OCI-LY1 (cell line): ENCODE data around the gene SLC6A19.
A peak's percentile ranks its signal among the peaks of the same experiment; 100 is the strongest.

Experiments used
- H2AFZ ChIP-seq: fragments of 200-600 bp; sonication (generic), shearing (Covaris generic); 2 replicates; pipeline ENCODE4 v1.6.0; 2014; ENCODE audit warnings: antibody characterized with exemption, mild to moderate bottlenecking, low read length
- H3F3A ChIP-seq: fragments of 200-600 bp; sonication (generic), shearing (Covaris generic); 2 replicates; pipeline ENCODE4 v1.6.0; 2014; ENCODE audit warnings: mild to moderate bottlenecking, antibody characterized with exemption, low read length, moderate library complexity; ENCODE audit not compliant: insufficient read depth
- H3K27ac ChIP-seq: fragments of 200-600 bp; sonication (generic); 2 replicates; pipeline ENCODE4 v1.5.1; 2014; ENCODE audit warnings: low read length, mixed run types, mild to moderate bottlenecking, low read depth; ENCODE audit not compliant: poor library complexity, severe bottlenecking
- H3K27me3 ChIP-seq: fragments of 200-600 bp; sonication (generic); 2 replicates; pipeline ENCODE4 v1.6.0; 2014; ENCODE audit warnings: antibody characterized with exemption, mild to moderate bottlenecking, low read length, moderate library complexity; ENCODE audit not compliant: insufficient read depth
- H3K36me3 ChIP-seq: fragments of 200-600 bp; sonication (generic); 2 replicates; pipeline ENCODE4 v1.6.1; 2014; ENCODE audit warnings: mild to moderate bottlenecking, antibody characterized with exemption, low read length, moderate library complexity, mixed read lengths; ENCODE audit not compliant: insufficient read depth
- H3K4me1 ChIP-seq: fragments of 200-600 bp; sonication (generic); 2 replicates; pipeline ENCODE4 v1.5.1; 2014; ENCODE audit warnings: mild to moderate bottlenecking, low read length, moderate library complexity; ENCODE audit not compliant: insufficient read depth, severe bottlenecking
- H3K4me2 ChIP-seq: fragments of 200-600 bp; sonication (generic), shearing (Covaris generic); 2 replicates; pipeline ENCODE4 v1.6.1; 2014; ENCODE audit warnings: low read length
- H3K4me3 ChIP-seq: fragments of 200-600 bp; sonication (generic); 2 replicates; pipeline ENCODE4 v1.5.1; 2014; ENCODE audit warnings: low read length, low read depth, mild to moderate bottlenecking, mixed read lengths; ENCODE audit not compliant: poor library complexity, severe bottlenecking
- H3K79me2 ChIP-seq: fragments of 200-600 bp; shearing (Covaris generic); 2 replicates; pipeline ENCODE4 v1.6.1; 2016; ENCODE audit warnings: mixed run types, low read length, mixed read lengths; ENCODE audit not compliant: insufficient read depth
- H3K9ac ChIP-seq: fragments of 200-600 bp; sonication (generic), shearing (Covaris generic); 2 replicates; pipeline ENCODE4 v1.6.1; 2014; ENCODE audit warnings: mild to moderate bottlenecking, low read length, mixed read lengths
- H3K9me2 ChIP-seq: fragments of 200-600 bp; sonication (generic), shearing (Covaris generic); 2 replicates; pipeline ENCODE4 v1.6.1; 2014; ENCODE audit warnings: low read depth, mild to moderate bottlenecking, low read length, mixed read lengths
- H3K9me3 ChIP-seq: fragments of 200-600 bp; shearing (Covaris generic); 2 replicates; pipeline ENCODE4 v1.6.1; 2014; ENCODE audit warnings: low read length, mixed read lengths
- H4K20me1 ChIP-seq: fragments of 200-600 bp; sonication (generic), shearing (Covaris generic); 2 replicates; pipeline ENCODE4 v1.6.0; 2016; ENCODE audit warnings: mild to moderate bottlenecking, low read length; ENCODE audit not compliant: insufficient read depth
- CTCF ChIP-seq: fragments of 200-600 bp; sonication (generic), shearing (Covaris generic); IDR thresholded peaks from 2 replicates; pipeline ENCODE4 v1.5.1; 2017; ENCODE audit warnings: mild to moderate bottlenecking, antibody characterized with exemption, low read length, moderate library complexity, mixed read lengths
- EZH2 ChIP-seq: fragments of 200-600 bp; sonication (generic), shearing (Covaris generic); IDR thresholded peaks from 2 replicates; pipeline ENCODE4 v1.8.0; 2017; ENCODE audit warnings: borderline replicate concordance, mixed run types, mild to moderate bottlenecking, antibody characterized with exemption, low read length, moderate library complexity, mixed read lengths

Gene SLC6A19

GRCh38 chr5:1167728-1168709 is 33.4 kb upstream of the SLC6A19 start:
- Histone ChIP-seq H2AFZ (no peak overlapping the region), H3F3A (no peaks in the 10 kb centered on the region), H3K79me2 (no peaks in the 10 kb centered on the region), H3K9ac (no peak overlapping the region), H3K27ac (no peak overlapping the region), H3K9me3 (no peaks in the 10 kb centered on the region), H3K9me2 (no peaks in the 10 kb centered on the region), H3K4me3 (peak overlapping the region; percentile 30), H3K36me3 (no peaks in the 10 kb centered on the region), H4K20me1 (no peaks in the 10 kb centered on the region), H3K27me3 (no peaks in the 10 kb centered on the region; the same call in 1 of the 2 replicates), H3K4me2 (peak overlapping the region; percentile 62), H3K4me1 (peaks cover 4% of the 10 kb centered on the region)
- peak; percentile 60 for TF ChIP-seq CTCF
- no peak for TF ChIP-seq EZH2

GRCh38 chr5:1168796-1169195 is 32.6 kb upstream of the SLC6A19 start:
- H3K4me1 ChIP-seq, result peaks cover 4% of the 10 kb centered on the region
- H3K9me3 ChIP-seq, result no peaks in the 10 kb centered on the region
- no peak overlapping the region for H3K9ac ChIP-seq
- H3K9me2 ChIP-seq, result no peaks in the 10 kb centered on the region
- H3K79me2 ChIP-seq, result no peaks in the 10 kb centered on the region
- no peaks in the 10 kb centered on the region for H3K36me3 ChIP-seq
- no peak overlapping the region for H3K4me2 ChIP-seq
- no peaks in the 10 kb centered on the region for H4K20me1 ChIP-seq
- H3K4me3 ChIP-seq, result no peak overlapping the region
- no peaks in the 10 kb centered on the region for H3F3A ChIP-seq
- TF ChIP-seq CTCF, result no peak
- TF ChIP-seq EZH2, result no peak
- no peak overlapping the region for H2AFZ ChIP-seq
- H3K27me3 ChIP-seq, result no peaks in the 10 kb centered on the region; the same call in 1 of the 2 replicates
- H3K27ac ChIP-seq, result no peak overlapping the region

GRCh38 chr5:1169211-1170115 is 31.9 kb upstream of the SLC6A19 start:
- TF ChIP-seq CTCF, result no peak
- TF ChIP-seq EZH2, result no peak

More at GRCh38 chr5:1169211-1170115, 31.9 kb upstream of the SLC6A19 start:
- Histone ChIP-seq H3K36me3 (no peaks in the 10 kb centered on the region), H3K9me2 (no peaks in the 10 kb centered on the region), H3K4me2 (no peak overlapping the region), H3K4me1 (peaks cover 4% of the 10 kb centered on the region), H3F3A (no peaks in the 10 kb centered on the region), H3K27ac (no peak overlapping the region), H3K27me3 (peaks cover 3% of the 10 kb centered on the region; the same call in 1 of the 2 replicates), H3K79me2 (no peaks in the 10 kb centered on the region), H3K4me3 (no peak overlapping the region), H4K20me1 (no peaks in the 10 kb centered on the region), H3K9me3 (no peaks in the 10 kb centered on the region), H2AFZ (no peak overlapping the region), H3K9ac (no peak overlapping the region)
